ENCODE measurements around the gene ID3.
"Not testable (repeated sequence)": the region's sequence is repeated elsewhere in the genome, so short reads cannot be mapped to it uniquely, and the experiment has no call there.

The ID3 gene

GRCh38 chr1:23543707-23544443 lies 15.4 kb downstream of the ID3 start:
- TF ChIP-seq POLR2A (IDR thresholded peaks at IDR 0.05; ENCODE audit: extremely low read depth, insufficient read length): no peak
- no peak for TF ChIP-seq CTCF (IDR thresholded peaks at IDR 0.05; ENCODE audit: low read depth, low read length)
- TF ChIP-seq MAX (IDR thresholded peaks at IDR 0.05; ENCODE audit: low read depth, low read length): no peak
- no peak for TF ChIP-seq MYC (IDR thresholded peaks at IDR 0.05; ENCODE audit: low read depth, low read length)
- no peak for DNase-seq (ENCODE audit: low read depth)
- H3K4me3 ChIP-seq (ENCODE audit: low read depth, low read length): no peak overlapping the region

GRCh38 chr1:23542940-23543339 lies 16.4 kb downstream of the ID3 start:
- not testable (repeated sequence) for DNase-seq (ENCODE audit: low read depth); H3K4me3 ChIP-seq (ENCODE audit: low read depth, low read length)

- peak; percentile 95 for DNase-seq (ENCODE audit: low read depth)
- TF ChIP-seq MYC (IDR thresholded peaks at IDR 0.05; ENCODE audit: low read depth, low read length): peak; percentile 80
- TF ChIP-seq POLR2A (IDR thresholded peaks at IDR 0.05; ENCODE audit: extremely low read depth, insufficient read length): no peak
- TF ChIP-seq MAX (IDR thresholded peaks at IDR 0.05; ENCODE audit: low read depth, low read length): peak; percentile 59; the same call in 1 of the 2 replicates
- peak; percentile 91 for TF ChIP-seq CTCF (IDR thresholded peaks at IDR 0.05; ENCODE audit: low read depth, low read length)
- H3K4me3 ChIP-seq (ENCODE audit: low read depth, low read length): no peak overlapping the region
Measured at GRCh38 chr1:23539698-23540266, 19.5 kb downstream of the ID3 start.

- H3K4me3 ChIP-seq (ENCODE audit: low read depth, low read length): no peak overlapping the region
- TF ChIP-seq CTCF (IDR thresholded peaks at IDR 0.05; ENCODE audit: low read depth, low read length): no peak
- TF ChIP-seq MAX (IDR thresholded peaks at IDR 0.05; ENCODE audit: low read depth, low read length): no peak
- TF ChIP-seq POLR2A (IDR thresholded peaks at IDR 0.05; ENCODE audit: extremely low read depth, insufficient read length): no peak
- no peak for TF ChIP-seq MYC (IDR thresholded peaks at IDR 0.05; ENCODE audit: low read depth, low read length)
- no peak for DNase-seq (ENCODE audit: low read depth)
Measured at GRCh38 chr1:23537296-23537973, 21.9 kb downstream of the ID3 start.

GRCh38 chr1:23533246-23534023 lies 25.9 kb downstream of the ID3 start:
- DNase-seq (ENCODE audit: low read depth): peak; percentile 84
- no peak overlapping the region for H3K4me3 ChIP-seq (ENCODE audit: low read depth, low read length)
- TF ChIP-seq POLR2A (IDR thresholded peaks at IDR 0.05; ENCODE audit: extremely low read depth, insufficient read length) (no peak), MAX (IDR thresholded peaks at IDR 0.05; ENCODE audit: low read depth, low read length) (no peak), MYC (IDR thresholded peaks at IDR 0.05; ENCODE audit: low read depth, low read length) (no peak; the same call in 1 of the 2 replicates), CTCF (IDR thresholded peaks at IDR 0.05; ENCODE audit: low read depth, low read length) (no peak)

All from NB4 (cell line).